WERI-Rb-1 (cell line): ENCODE data around the gene TM9SF1.

Experiments
- DNase-seq: peaks from one replicate; pipeline ENCODE4 v3.0.0-alpha.2; 2020
- H3K27ac ChIP-seq: fragments of 250-450 bp; sonication (Bioruptor Pico); 2 replicates; pipeline ENCODE4 v1.5.1; 2020; ENCODE audit warnings: mild to moderate bottlenecking, moderate library complexity
- H3K27me3 ChIP-seq: fragments of 250-450 bp; sonication (Bioruptor Pico); 2 replicates; pipeline ENCODE4 v1.5.1; 2021; ENCODE audit warnings: mild to moderate bottlenecking, low read depth, moderate library complexity; ENCODE audit not compliant: insufficient read depth, severe bottlenecking
- H3K36me3 ChIP-seq: fragments of 250-450 bp; sonication (Bioruptor Pico); 2 replicates; pipeline ENCODE4 v1.5.1; 2020; ENCODE audit warnings: mild to moderate bottlenecking, moderate library complexity
- H3K4me3 ChIP-seq: 2 replicates; pipeline ENCODE4 v1.5.1; 2011; ENCODE audit warnings: low read depth, mild to moderate bottlenecking, control low read depth, low read length
- H3K9me3 ChIP-seq: fragments of 250-450 bp; sonication (Bioruptor Pico); 2 replicates; pipeline ENCODE4 v1.5.1; 2021; ENCODE audit warnings: mild to moderate bottlenecking, moderate library complexity; ENCODE audit not compliant: severe bottlenecking
- CTCF ChIP-seq: IDR thresholded peaks from 2 replicates; pipeline ENCODE4 v1.5.1; 2011; ENCODE audit warnings: low read depth, mild to moderate bottlenecking, control low read depth, inconsistent platforms, low read length

The TM9SF1 gene

GRCh38 chr14:24186831-24187538, 8.3 kb downstream of the TM9SF1 start:
- Histone ChIP-seq H3K4me3 (no peak overlapping the region), H3K27me3 (no peaks in the 10 kb centered on the region), H3K27ac (no peak overlapping the region), H3K36me3 (peaks cover 64% of the 10 kb centered on the region), H3K9me3 (no peaks in the 10 kb centered on the region)
- no peak for TF ChIP-seq CTCF
- no peak for DNase-seq

GRCh38 chr14:24185741-24186140, 9.5 kb downstream of the TM9SF1 start:
- no peak overlapping the region for H3K4me3 ChIP-seq
- TF ChIP-seq CTCF = no peak
- H3K27me3 ChIP-seq = no peaks in the 10 kb centered on the region
- DNase-seq = no peak
- H3K27ac ChIP-seq = no peak overlapping the region
- H3K36me3 ChIP-seq = peaks cover 67% of the 10 kb centered on the region
- H3K9me3 ChIP-seq = no peaks in the 10 kb centered on the region

GRCh38 chr14:24185026-24185425, 10.2 kb downstream of the TM9SF1 start:
- no peak overlapping the region for H3K27ac ChIP-seq
- DNase-seq = no peak
- no peak overlapping the region for H3K4me3 ChIP-seq
- TF ChIP-seq CTCF = no peak
- peaks cover 70% of the 10 kb centered on the region for H3K36me3 ChIP-seq
- H3K9me3 ChIP-seq = no peaks in the 10 kb centered on the region
- H3K27me3 ChIP-seq = no peaks in the 10 kb centered on the region

- no peak overlapping the region for H3K27ac ChIP-seq
- no peak for DNase-seq
- H3K9me3 ChIP-seq = no peaks in the 10 kb centered on the region
- no peak for TF ChIP-seq CTCF
- no peaks in the 10 kb centered on the region for H3K27me3 ChIP-seq
- H3K4me3 ChIP-seq = no peak overlapping the region
- peaks cover 77% of the 10 kb centered on the region for H3K36me3 ChIP-seq
Measured at GRCh38 chr14:24184104-24184970, 10.9 kb downstream of the TM9SF1 start.

GRCh38 chr14:24183014-24183481, 12.2 kb downstream of the TM9SF1 start:
- no peak overlapping the region for H3K27ac ChIP-seq
- H3K9me3 ChIP-seq = no peaks in the 10 kb centered on the region
- H3K36me3 ChIP-seq = peaks cover 90% of the 10 kb centered on the region
- DNase-seq = no peak
- H3K4me3 ChIP-seq = no peak overlapping the region
- TF ChIP-seq CTCF = no peak
- no peaks in the 10 kb centered on the region for H3K27me3 ChIP-seq
